ENCODE results near the gene HDAC3.

The HDAC3 gene

GRCh38 chr5:141605523-141606277 lies 30.9 kb downstream of the HDAC3 start:
- DNase-seq, result no peak

DNA sequence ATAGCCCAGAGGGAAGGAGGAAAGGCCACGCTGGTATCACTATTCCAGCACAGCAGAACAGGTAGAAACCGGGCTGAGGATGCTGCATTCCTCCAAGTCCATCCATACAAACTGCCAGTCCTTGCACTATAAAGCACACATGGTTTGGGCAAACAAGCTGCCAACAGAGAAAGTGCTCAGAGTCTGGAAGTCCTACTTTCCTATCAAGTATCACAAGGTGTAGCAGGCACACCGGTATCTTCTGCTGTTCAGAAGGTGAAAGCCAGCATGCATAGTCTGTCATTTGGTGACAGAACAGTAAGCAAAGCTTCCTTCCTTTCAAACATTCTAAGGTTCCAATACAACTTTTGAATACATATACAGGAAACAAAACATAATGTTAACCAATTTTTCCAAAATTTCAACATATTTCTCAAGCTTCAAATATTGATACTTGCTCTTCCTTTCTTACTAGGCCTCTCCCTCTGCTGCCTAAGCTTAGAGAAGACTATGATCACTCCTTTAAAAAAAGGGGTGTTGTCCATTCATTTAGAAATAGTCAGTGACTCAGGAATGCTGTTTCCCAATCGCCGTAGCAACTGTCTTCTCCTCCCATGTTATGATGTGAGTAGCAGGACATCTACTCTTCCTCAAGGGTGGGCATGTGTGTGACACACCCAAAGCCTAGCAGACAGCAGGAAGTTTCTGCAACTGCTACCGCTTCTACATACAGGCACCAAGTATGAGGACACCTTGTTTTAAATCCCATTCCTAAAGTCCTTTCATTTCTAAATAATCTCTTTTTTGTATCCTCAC lies 32.5 kb downstream of the HDAC3 start:
- DNase-seq, result no peak

GRCh38 chr5:141602606-141603005 lies 34.0 kb downstream of the HDAC3 start:
- no peak for DNase-seq

DNA sequence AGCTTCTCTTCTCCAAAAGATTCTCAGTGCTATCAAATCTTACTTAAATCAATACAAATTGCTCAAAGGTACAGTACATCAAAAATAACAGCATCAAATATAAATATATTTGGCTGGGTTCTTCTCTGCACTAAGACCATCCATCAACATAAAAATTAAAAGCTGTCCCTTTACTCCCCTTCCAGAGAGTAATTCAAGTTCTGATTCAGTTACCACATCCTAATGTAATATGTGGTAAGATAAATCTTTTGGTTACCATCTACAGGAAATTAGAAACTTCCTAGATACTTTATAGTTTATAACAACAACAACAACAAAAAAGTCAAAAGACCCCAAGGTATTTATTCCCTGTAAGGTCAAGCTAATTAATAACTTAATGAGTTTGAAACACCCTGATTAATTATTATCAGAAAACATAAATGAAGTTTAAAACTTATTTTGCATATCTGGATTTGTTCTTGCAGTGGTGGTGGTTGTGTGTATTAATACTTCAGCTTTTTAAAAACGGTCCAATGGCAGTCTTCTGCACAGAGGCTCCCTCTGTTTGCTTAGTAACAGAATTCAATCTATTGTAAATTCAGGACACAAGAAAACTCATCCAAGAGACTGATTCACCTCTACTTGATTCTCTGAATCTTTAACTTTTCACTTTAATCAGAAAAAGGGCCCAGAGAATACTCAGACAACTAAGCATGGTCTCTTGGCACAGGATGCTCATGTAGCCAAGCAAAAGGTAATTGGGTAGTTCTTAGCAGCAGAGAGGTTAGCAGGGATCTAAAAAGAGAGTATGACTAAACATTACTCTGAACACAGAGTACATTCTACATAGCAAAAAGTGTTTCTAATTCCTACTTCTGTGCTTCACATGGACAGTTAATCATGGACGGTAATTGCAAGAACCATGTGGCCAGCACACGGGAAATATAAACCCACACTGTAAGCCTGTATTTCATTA lies 38.0 kb downstream of the HDAC3 start:
- no peak for DNase-seq

GRCh38 chr5:141597814-141598213 lies 38.8 kb downstream of the HDAC3 start:
- no peak for DNase-seq

- DNase-seq, result no peak
Measured at GRCh38 chr5:141597394-141597793, 39.3 kb downstream of the HDAC3 start.

DNA sequence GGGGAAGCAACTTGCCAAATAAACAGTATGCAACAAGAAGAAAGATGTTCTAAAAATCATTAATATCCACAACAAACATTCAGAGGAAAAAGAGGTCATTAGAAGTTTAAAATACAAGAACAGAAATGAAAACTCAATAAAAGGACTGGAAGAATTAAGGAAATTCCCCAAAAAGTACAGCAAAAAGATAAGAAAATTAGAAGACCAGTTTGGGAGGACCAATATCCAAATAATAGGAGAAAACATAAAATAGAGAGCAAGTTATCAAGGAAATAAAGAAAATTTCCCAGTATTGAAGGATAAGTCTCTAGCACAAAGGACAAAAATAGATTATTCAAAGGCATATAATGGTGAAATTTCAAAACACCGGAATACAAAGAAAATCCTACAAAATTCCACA lies 39.8 kb downstream of the HDAC3 start:
- DNase-seq, result no peak

- DNase-seq, result no peak
Measured at GRCh38 chr5:141590127-141590526, 46.5 kb downstream of the HDAC3 start.

DNA sequence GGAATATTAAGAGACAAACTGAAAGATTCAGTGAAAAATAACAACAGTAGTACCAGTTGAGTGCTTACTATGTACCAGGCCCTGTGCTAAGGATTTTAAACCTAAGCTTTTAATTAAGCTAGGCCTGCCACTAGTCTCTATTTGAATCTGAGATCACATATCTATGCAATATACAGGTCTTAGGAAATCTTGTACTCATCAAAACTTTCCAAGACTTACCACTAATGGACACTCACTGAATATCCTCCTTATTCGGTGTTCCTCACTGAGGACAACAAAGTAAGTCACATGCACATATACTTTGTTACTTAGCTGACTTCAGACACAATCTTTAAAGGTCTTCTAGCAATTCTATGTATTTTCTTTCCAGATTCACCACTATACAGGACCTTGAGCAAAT lies 50.4 kb downstream of the HDAC3 start:
- no peak for DNase-seq

GRCh38 chr5:141585594-141585993 lies 51.1 kb downstream of the HDAC3 start:
- DNase-seq, result no peak

- no peak for DNase-seq
Measured at GRCh38 chr5:141574122-141574510, 62.5 kb downstream of the HDAC3 start.

DNA sequence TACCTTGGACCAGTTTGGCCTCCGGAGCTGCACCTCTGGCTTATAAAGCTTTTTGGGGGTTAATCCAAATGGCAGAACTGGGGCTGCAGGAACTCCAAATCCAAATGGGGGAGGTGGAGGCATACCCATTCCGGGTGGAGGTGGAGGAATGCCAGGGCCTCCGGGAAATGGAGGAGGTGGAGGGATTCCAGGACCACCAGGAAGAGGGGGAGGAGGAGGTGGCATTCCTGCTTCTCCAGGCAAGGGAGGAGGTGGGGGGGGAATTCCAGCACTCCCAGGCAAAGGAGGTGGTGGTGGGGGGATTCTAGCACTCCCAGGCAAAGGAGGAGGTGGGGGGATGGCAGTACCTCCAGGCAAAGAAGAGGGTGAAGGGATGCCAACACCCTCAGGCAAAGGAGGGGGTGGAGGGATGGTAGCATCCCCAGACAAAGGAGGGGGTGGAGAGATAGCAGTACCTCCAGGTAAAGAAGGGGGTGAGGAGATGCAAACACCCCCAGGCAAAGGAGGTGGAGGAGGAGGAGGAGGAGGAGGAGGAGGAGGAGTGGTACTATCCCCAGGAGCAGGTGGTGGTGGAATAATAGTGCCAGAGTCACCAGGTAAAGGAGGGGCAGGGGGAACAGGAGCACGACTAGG lies 63.0 kb downstream of the HDAC3 start:
- DNase-seq, result no peak

Measured in right kidney (tissue), 1 donor.